Mammary epithelial cell (primary cell): Measurements from ENCODE around the gene GEMIN8.

Experiments
- CTCF ChIP-seq, 2 donors: IDR thresholded peaks in 1 of 2; conservative IDR thresholded peaks in 1 of 2; 2 replicates each; pipeline ENCODE4 v1.5.1; 2011 to 2012; ENCODE audit warnings: inconsistent platforms in 2 of 2, low read length in 2 of 2, mild to moderate bottlenecking in 2 of 2, control low read depth in 1 of 2, low read depth in 1 of 2; ENCODE audit not compliant: insufficient read depth in 1 of 2; ENCODE audit errors: extremely low read depth in 1 of 2
- EZH2 ChIP-seq: IDR thresholded peaks from 2 replicates; pipeline ENCODE4 v1.6.1; 2012; ENCODE audit warnings: low read length, inconsistent platforms, borderline replicate concordance

GRCh38 chrX:14065800-14066199, 36.1 kb upstream of the GEMIN8 start:
- no peak for TF ChIP-seq CTCF (conservative IDR thresholded peaks at IDR 0.05 in 1 of 2, IDR thresholded peaks at IDR 0.05 in 1 of 2; ENCODE audit: extremely low read depth in 1 of 2, insufficient read depth in 1 of 2, low read depth in 1 of 2, low read length in 2 of 2)
- no peak for TF ChIP-seq EZH2
